GM20000 (cell line): ENCODE measurements around the gene RAB3D.

ENCODE experiments used
- DNase-seq: peaks from one replicate; pipeline ENCODE4 v3.0.0; 2012; ENCODE audit warnings: low spot score
- CTCF ChIP-seq: IDR thresholded peaks from 2 replicates; pipeline ENCODE4 v1.5.1; 2012; ENCODE audit warnings: mild to moderate bottlenecking, control low read depth; ENCODE audit errors: extremely low read depth, missing control alignments

RAB3D gene

GRCh38 chr19:11293433-11294389 is 45.7 kb downstream of the RAB3D start:
- TF ChIP-seq CTCF = peak; percentile 98
- peak; percentile 90 for DNase-seq

GRCh38 chr19:11291991-11292390 is 47.5 kb downstream of the RAB3D start:
- DNase-seq = no peak
- no peak for TF ChIP-seq CTCF

- TF ChIP-seq CTCF = no peak
- DNase-seq = no peak
These were observed 48.0 kb downstream of the RAB3D start for GRCh38 chr19:11291415-11291814.

GRCh38 chr19:11290256-11290655 is 49.2 kb downstream of the RAB3D start:
- DNase-seq = no peak
- TF ChIP-seq CTCF = no peak

- TF ChIP-seq CTCF = no peak
- DNase-seq = no peak
These were observed 51.1 kb downstream of the RAB3D start for GRCh38 chr19:11288349-11288748.

- no peak for TF ChIP-seq CTCF
- DNase-seq = no peak
These were observed 53.0 kb downstream of the RAB3D start for GRCh38 chr19:11286312-11286974.

GRCh38 chr19:11284515-11284914 is 54.9 kb downstream of the RAB3D start:
- no peak for DNase-seq
- TF ChIP-seq CTCF = no peak
